WTC11 (cell line): ENCODE results near the gene WFS1. TPM values are rescaled to one million over a fixed set of nuclear protein-coding genes. Genes with fewer than 3 reads are reported as not detected.

ENCODE experiments used
- ATAC-seq: fragments of 200-7000 bp; cut with Tn5 transposase; 2 replicates; pipeline ENCODE4 v1.10.0; 2021; ENCODE audit warnings: mild to moderate bottlenecking, moderate library complexity
- CTCF ChIA-PET: fragments of 300-600 bp; sonication (Branson Sonifier 250); formaldehyde crosslinking; loops from one replicate; lab custom pipeline; 2021; ENCODE audit warnings: antibody characterized with exemption; lab: Charles Lee
- POLR2A ChIA-PET: fragments of 350-600 bp; sonication (Branson Sonifier 250); formaldehyde crosslinking; loops from one replicate; lab custom pipeline; 2021; ENCODE audit warnings: antibody characterized with exemption; lab: Charles Lee
- DNase-seq: peaks from one replicate; pipeline ENCODE4 v3.0.0; 2021; ENCODE audit warnings: low spot score
- H3K27ac Mint-ChIP-seq: 2 replicates; pipeline ENCODE4 v1.8.0; 2021; ENCODE audit warnings: mixed read lengths
- H3K27me3 Mint-ChIP-seq: 2 replicates; pipeline ENCODE4 v1.8.0; 2021; ENCODE audit warnings: low read depth, mild to moderate bottlenecking, moderate library complexity, mixed read lengths
- H3K36me3 Mint-ChIP-seq: 2 replicates; pipeline ENCODE4 v1.8.0; 2021; ENCODE audit warnings: mixed read lengths
- H3K4me1 Mint-ChIP-seq: 2 replicates; pipeline ENCODE4 v1.8.0; 2022; ENCODE audit warnings: mixed read lengths
- H3K4me3 Mint-ChIP-seq: 2 replicates; pipeline ENCODE4 v1.8.0; 2021; ENCODE audit warnings: mild to moderate bottlenecking, moderate library complexity, mixed read lengths
- H3K9me3 Mint-ChIP-seq: 2 replicates; pipeline ENCODE4 v1.8.0; 2021; ENCODE audit warnings: mixed read lengths
- ELF4 ChIP-seq: sonication (generic); formaldehyde crosslinking; IDR thresholded peaks from 2 replicates; pipeline ENCODE4 v1.8.1; 2022; ENCODE audit warnings: low read depth, mild to moderate bottlenecking, moderate library complexity, missing genetic modification reagents
- ETV6 ChIP-seq: sonication (generic); formaldehyde crosslinking; IDR thresholded peaks from 2 replicates; pipeline ENCODE4 v1.8.1; 2022; ENCODE audit warnings: mild to moderate bottlenecking, missing genetic modification reagents
- IRF2 ChIP-seq: sonication (generic); formaldehyde crosslinking; IDR thresholded peaks from 2 replicates; pipeline ENCODE4 v1.8.0; 2022; ENCODE audit warnings: low read depth, missing genetic modification reagents, borderline replicate concordance
- JAZF1 ChIP-seq: fragments of 250-450 bp; sonication (Bioruptor Pico); IDR thresholded peaks from 2 replicates; pipeline ENCODE4 v1.9.0; 2021; ENCODE audit warnings: moderate library complexity, mild to moderate bottlenecking, inconsistent platforms
- KAT7 ChIP-seq: sonication (generic); formaldehyde crosslinking; IDR thresholded peaks from 2 replicates; pipeline ENCODE4 v1.8.1; 2023; ENCODE audit warnings: missing genetic modification reagents, mild to moderate bottlenecking, borderline replicate concordance
- MXD4 ChIP-seq: fragments of 250-450 bp; sonication (Bioruptor Pico); IDR thresholded peaks from 2 replicates; pipeline ENCODE4 v1.8.0; 2021; ENCODE audit warnings: mild to moderate bottlenecking, moderate library complexity, borderline replicate concordance
- MYBL2 ChIP-seq: sonication (generic); formaldehyde crosslinking; IDR thresholded peaks from 2 replicates; pipeline ENCODE4 v1.8.1; 2023; ENCODE audit warnings: mild to moderate bottlenecking, moderate library complexity, missing genetic modification reagents
- NFYB ChIP-seq: sonication (generic); formaldehyde crosslinking; conservative IDR thresholded peaks from 2 replicates; pipeline ENCODE4 v1.8.0; 2022; ENCODE audit warnings: low read depth, missing genetic modification reagents
- NR2C2 ChIP-seq: sonication (generic); formaldehyde crosslinking; IDR thresholded peaks from 2 replicates; pipeline ENCODE4 v1.8.0; 2022; ENCODE audit warnings: mild to moderate bottlenecking, missing genetic modification reagents
- RORB ChIP-seq: fragments of 250-450 bp; sonication (Bioruptor Pico); IDR thresholded peaks from 2 replicates; pipeline ENCODE4 v1.9.0; 2021; ENCODE audit warnings: mild to moderate bottlenecking
- SMAD3 ChIP-seq: sonication (generic); formaldehyde crosslinking; IDR thresholded peaks from 2 replicates; pipeline ENCODE4 v1.8.0; 2022; ENCODE audit warnings: missing genetic modification reagents, mild to moderate bottlenecking, borderline replicate concordance
- ZNF121 ChIP-seq: sonication (generic); formaldehyde crosslinking; IDR thresholded peaks from 2 replicates; pipeline ENCODE4 v1.8.0; 2023; ENCODE audit warnings: missing genetic modification reagents
- ZNF219 ChIP-seq: sonication (generic); formaldehyde crosslinking; IDR thresholded peaks from 2 replicates; pipeline ENCODE4 v1.8.0; 2023; ENCODE audit warnings: missing genetic modification reagents, mild to moderate bottlenecking, borderline replicate concordance
- ZNF396 ChIP-seq: fragments of 250-450 bp; sonication (Bioruptor Pico); IDR thresholded peaks from 2 replicates; pipeline ENCODE4 v1.8.0; 2021; ENCODE audit warnings: mild to moderate bottlenecking, moderate library complexity, borderline replicate concordance
- ZNF671 ChIP-seq: fragments of 250-450 bp; sonication (Bioruptor Pico); IDR thresholded peaks from 2 replicates; pipeline ENCODE4 v1.8.0; 2021; ENCODE audit warnings: mild to moderate bottlenecking
- total RNA-seq: library from RNA; stranded (reverse); gene quantifications from 3 replicates; pipeline ENCODE4 v1.2.3, GENCODE V29; 2021
- TF ChIP-seq, protein P1 (sequence below): sonication (generic); formaldehyde crosslinking; IDR thresholded peaks from 2 replicates; pipeline ENCODE4 v1.8.0; 2023; ENCODE audit warnings: mild to moderate bottlenecking, missing genetic modification reagents
- TF ChIP-seq, protein P2 (sequence below): sonication (generic); formaldehyde crosslinking; IDR thresholded peaks from 2 replicates; pipeline ENCODE4 v1.8.1; 2023; ENCODE audit warnings: mild to moderate bottlenecking, missing genetic modification reagents, borderline replicate concordance
- TF ChIP-seq, protein P3 (sequence below): sonication (generic); formaldehyde crosslinking; IDR thresholded peaks from 2 replicates; pipeline ENCODE4 v1.8.0; 2023; ENCODE audit warnings: missing genetic modification reagents, mild to moderate bottlenecking, borderline replicate concordance
- TF ChIP-seq, protein P4 (sequence below): sonication (generic); formaldehyde crosslinking; IDR thresholded peaks from 2 replicates; pipeline ENCODE4 v1.8.1; 2023; ENCODE audit warnings: mild to moderate bottlenecking, missing genetic modification reagents
- TF ChIP-seq, protein P5 (sequence below): sonication (generic); formaldehyde crosslinking; IDR thresholded peaks from 2 replicates; pipeline ENCODE4 v1.8.1; 2022; ENCODE audit warnings: low read depth, missing genetic modification reagents, borderline replicate concordance

Gene WFS1
- total RNA-seq, 1 experiment from 2014 or later = 34.7 TPM

DNA sequence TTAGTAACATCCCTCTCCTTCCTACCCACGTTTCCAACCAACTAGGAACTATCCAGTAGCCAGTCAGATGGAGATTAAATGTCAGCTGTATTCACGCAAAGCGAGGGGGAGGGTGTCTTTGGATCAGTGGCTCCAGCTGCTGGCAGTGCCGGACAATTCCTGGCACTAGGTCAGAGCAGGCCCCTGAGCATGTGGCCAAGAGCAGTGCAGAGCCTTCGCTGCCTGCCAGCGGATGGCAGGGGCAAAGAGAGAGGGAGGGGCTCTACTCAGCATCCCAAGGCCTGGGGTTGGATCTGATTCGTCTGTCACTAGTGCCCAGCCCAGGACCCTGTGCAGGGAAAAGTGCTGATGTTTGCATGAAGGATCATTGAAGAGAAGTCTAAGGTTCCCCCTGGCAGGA lies 40.6 kb upstream of the WFS1 start:
- POLR2A ChIA-PET = no interaction called here
- Mint-ChIP-seq H3K27me3 (no peaks in the 10 kb centered on the region), H3K9me3 (no peaks in the 10 kb centered on the region), H3K27ac (no peak overlapping the region), H3K4me3 (no peak overlapping the region), H3K4me1 (no peaks in the 10 kb centered on the region; the same call in 1 of the 2 replicates), H3K36me3 (no peaks in the 10 kb centered on the region)
- ATAC-seq = no peak
- DNase-seq = no peak
- TF ChIP-seq JAZF1 (CRISPR knock-in tag) (no peak), ELF4 (CRISPR knock-in tag) (no peak), ETV6 (no peak), NR2C2 (CRISPR knock-in tag) (no peak), SMAD3 (CRISPR knock-in tag) (no peak), ZNF671 (CRISPR knock-in tag) (no peak), RORB (CRISPR knock-in tag) (no peak), ZNF396 (CRISPR knock-in tag) (no peak), KAT7 (no peak), ZNF121 (CRISPR knock-in tag) (no peak), IRF2 (CRISPR knock-in tag) (no peak), MYBL2 (CRISPR knock-in tag) (no peak), NFYB (CRISPR knock-in tag) (no peak), MXD4 (CRISPR knock-in tag) (no peak), ZNF219 (CRISPR knock-in tag) (no peak)
- TF ChIP-seq, protein P1, sequence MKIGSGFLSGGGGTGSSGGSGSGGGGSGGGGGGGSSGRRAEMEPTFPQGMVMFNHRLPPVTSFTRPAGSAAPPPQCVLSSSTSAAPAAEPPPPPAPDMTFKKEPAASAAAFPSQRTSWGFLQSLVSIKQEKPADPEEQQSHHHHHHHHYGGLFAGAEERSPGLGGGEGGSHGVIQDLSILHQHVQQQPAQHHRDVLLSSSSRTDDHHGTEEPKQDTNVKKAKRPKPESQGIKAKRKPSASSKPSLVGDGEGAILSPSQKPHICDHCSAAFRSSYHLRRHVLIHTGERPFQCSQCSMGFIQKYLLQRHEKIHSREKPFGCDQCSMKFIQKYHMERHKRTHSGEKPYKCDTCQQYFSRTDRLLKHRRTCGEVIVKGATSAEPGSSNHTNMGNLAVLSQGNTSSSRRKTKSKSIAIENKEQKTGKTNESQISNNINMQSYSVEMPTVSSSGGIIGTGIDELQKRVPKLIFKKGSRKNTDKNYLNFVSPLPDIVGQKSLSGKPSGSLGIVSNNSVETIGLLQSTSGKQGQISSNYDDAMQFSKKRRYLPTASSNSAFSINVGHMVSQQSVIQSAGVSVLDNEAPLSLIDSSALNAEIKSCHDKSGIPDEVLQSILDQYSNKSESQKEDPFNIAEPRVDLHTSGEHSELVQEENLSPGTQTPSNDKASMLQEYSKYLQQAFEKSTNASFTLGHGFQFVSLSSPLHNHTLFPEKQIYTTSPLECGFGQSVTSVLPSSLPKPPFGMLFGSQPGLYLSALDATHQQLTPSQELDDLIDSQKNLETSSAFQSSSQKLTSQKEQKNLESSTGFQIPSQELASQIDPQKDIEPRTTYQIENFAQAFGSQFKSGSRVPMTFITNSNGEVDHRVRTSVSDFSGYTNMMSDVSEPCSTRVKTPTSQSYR = no peak
- TF ChIP-seq, protein P2, sequence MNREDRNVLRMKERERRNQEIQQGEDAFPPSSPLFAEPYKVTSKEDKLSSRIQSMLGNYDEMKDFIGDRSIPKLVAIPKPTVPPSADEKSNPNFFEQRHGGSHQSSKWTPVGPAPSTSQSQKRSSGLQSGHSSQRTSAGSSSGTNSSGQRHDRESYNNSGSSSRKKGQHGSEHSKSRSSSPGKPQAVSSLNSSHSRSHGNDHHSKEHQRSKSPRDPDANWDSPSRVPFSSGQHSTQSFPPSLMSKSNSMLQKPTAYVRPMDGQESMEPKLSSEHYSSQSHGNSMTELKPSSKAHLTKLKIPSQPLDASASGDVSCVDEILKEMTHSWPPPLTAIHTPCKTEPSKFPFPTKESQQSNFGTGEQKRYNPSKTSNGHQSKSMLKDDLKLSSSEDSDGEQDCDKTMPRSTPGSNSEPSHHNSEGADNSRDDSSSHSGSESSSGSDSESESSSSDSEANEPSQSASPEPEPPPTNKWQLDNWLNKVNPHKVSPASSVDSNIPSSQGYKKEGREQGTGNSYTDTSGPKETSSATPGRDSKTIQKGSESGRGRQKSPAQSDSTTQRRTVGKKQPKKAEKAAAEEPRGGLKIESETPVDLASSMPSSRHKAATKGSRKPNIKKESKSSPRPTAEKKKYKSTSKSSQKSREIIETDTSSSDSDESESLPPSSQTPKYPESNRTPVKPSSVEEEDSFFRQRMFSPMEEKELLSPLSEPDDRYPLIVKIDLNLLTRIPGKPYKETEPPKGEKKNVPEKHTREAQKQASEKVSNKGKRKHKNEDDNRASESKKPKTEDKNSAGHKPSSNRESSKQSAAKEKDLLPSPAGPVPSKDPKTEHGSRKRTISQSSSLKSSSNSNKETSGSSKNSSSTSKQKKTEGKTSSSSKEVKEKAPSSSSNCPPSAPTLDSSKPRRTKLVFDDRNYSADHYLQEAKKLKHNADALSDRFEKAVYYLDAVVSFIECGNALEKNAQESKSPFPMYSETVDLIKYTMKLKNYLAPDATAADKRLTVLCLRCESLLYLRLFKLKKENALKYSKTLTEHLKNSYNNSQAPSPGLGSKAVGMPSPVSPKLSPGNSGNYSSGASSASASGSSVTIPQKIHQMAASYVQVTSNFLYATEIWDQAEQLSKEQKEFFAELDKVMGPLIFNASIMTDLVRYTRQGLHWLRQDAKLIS (CRISPR knock-in tag) = no peak
- TF ChIP-seq, protein P3, sequence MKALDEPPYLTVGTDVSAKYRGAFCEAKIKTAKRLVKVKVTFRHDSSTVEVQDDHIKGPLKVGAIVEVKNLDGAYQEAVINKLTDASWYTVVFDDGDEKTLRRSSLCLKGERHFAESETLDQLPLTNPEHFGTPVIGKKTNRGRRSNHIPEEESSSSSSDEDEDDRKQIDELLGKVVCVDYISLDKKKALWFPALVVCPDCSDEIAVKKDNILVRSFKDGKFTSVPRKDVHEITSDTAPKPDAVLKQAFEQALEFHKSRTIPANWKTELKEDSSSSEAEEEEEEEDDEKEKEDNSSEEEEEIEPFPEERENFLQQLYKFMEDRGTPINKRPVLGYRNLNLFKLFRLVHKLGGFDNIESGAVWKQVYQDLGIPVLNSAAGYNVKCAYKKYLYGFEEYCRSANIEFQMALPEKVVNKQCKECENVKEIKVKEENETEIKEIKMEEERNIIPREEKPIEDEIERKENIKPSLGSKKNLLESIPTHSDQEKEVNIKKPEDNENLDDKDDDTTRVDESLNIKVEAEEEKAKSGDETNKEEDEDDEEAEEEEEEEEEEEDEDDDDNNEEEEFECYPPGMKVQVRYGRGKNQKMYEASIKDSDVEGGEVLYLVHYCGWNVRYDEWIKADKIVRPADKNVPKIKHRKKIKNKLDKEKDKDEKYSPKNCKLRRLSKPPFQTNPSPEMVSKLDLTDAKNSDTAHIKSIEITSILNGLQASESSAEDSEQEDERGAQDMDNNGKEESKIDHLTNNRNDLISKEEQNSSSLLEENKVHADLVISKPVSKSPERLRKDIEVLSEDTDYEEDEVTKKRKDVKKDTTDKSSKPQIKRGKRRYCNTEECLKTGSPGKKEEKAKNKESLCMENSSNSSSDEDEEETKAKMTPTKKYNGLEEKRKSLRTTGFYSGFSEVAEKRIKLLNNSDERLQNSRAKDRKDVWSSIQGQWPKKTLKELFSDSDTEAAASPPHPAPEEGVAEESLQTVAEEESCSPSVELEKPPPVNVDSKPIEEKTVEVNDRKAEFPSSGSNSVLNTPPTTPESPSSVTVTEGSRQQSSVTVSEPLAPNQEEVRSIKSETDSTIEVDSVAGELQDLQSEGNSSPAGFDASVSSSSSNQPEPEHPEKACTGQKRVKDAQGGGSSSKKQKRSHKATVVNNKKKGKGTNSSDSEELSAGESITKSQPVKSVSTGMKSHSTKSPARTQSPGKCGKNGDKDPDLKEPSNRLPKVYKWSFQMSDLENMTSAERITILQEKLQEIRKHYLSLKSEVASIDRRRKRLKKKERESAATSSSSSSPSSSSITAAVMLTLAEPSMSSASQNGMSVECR (CRISPR knock-in tag) = no peak
- TF ChIP-seq, protein P4, sequence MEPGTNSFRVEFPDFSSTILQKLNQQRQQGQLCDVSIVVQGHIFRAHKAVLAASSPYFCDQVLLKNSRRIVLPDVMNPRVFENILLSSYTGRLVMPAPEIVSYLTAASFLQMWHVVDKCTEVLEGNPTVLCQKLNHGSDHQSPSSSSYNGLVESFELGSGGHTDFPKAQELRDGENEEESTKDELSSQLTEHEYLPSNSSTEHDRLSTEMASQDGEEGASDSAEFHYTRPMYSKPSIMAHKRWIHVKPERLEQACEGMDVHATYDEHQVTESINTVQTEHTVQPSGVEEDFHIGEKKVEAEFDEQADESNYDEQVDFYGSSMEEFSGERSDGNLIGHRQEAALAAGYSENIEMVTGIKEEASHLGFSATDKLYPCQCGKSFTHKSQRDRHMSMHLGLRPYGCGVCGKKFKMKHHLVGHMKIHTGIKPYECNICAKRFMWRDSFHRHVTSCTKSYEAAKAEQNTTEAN (CRISPR knock-in tag) = no peak
- TF ChIP-seq, protein P5, sequence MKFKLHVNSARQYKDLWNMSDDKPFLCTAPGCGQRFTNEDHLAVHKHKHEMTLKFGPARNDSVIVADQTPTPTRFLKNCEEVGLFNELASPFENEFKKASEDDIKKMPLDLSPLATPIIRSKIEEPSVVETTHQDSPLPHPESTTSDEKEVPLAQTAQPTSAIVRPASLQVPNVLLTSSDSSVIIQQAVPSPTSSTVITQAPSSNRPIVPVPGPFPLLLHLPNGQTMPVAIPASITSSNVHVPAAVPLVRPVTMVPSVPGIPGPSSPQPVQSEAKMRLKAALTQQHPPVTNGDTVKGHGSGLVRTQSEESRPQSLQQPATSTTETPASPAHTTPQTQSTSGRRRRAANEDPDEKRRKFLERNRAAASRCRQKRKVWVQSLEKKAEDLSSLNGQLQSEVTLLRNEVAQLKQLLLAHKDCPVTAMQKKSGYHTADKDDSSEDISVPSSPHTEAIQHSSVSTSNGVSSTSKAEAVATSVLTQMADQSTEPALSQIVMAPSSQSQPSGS (CRISPR knock-in tag) = no peak
- CTCF ChIA-PET = interaction anchor here (0.9 to 2.4 kb wide), 2 partner anchors 22 to 102 kb away, joined by 3 to 8 read pairs; no protein-coding TSS in a partner anchor
